ENCODE measurements around the gene PPT1.

GRCh38 chr1:40040511-40041465 lies 56.3 kb downstream of the PPT1 start, which contains the start of gene CAP1:
- TF ChIP-seq EZH2 (IDR thresholded peaks at IDR 0.05; ENCODE audit: borderline replicate concordance, low read length), result no peak
- TF ChIP-seq, protein P1, sequence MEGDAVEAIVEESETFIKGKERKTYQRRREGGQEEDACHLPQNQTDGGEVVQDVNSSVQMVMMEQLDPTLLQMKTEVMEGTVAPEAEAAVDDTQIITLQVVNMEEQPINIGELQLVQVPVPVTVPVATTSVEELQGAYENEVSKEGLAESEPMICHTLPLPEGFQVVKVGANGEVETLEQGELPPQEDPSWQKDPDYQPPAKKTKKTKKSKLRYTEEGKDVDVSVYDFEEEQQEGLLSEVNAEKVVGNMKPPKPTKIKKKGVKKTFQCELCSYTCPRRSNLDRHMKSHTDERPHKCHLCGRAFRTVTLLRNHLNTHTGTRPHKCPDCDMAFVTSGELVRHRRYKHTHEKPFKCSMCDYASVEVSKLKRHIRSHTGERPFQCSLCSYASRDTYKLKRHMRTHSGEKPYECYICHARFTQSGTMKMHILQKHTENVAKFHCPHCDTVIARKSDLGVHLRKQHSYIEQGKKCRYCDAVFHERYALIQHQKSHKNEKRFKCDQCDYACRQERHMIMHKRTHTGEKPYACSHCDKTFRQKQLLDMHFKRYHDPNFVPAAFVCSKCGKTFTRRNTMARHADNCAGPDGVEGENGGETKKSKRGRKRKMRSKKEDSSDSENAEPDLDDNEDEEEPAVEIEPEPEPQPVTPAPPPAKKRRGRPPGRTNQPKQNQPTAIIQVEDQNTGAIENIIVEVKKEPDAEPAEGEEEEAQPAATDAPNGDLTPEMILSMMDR (IDR thresholded peaks at IDR 0.05; ENCODE audit: low read length), result no peak
